CD14-positive monocyte (primary cell): ENCODE data around the gene TBPL1. TPM values are rescaled to one million over a fixed set of nuclear protein-coding genes. Genes with fewer than 3 reads are reported as not detected.

Experiments
- DNase-seq, 3 donors: peaks; one replicate each; pipeline ENCODE4 v3.0.0-alpha.2; 2011 to 2022
- H2AFZ ChIP-seq: 2 replicates; pipeline ENCODE4 v1.6.0; 2012; ENCODE audit warnings: mild to moderate bottlenecking, low read depth, low read length, inconsistent platforms; ENCODE audit not compliant: insufficient read depth, poor library complexity, severe bottlenecking
- H3K27ac ChIP-seq, 2 donors: 1 replicate in 1 of 2; 2 replicates in 1 of 2; pipeline ENCODE4 v1.5.1; 2012 to 2013; ENCODE audit warnings: low read length in 2 of 2, control low read depth in 1 of 2, inconsistent platforms in 1 of 2, low read depth in 1 of 2, mild to moderate bottlenecking in 1 of 2
- H3K27me3 ChIP-seq, 2 donors: one replicate each; pipeline versions ENCODE4 v1.6.0 to v1.6.1; 2011 to 2013; ENCODE audit warnings: low read length in 2 of 2; ENCODE audit not compliant: control insufficient read depth in 2 of 2, insufficient read depth in 2 of 2
- H3K36me3 ChIP-seq, 2 donors: replicated peaks in 1 of 2; 1 replicate in 1 of 2; 2 replicates in 1 of 2; pipeline versions ENCODE4 v1.5.1 to v1.6.1; 2012 to 2013; ENCODE audit warnings: low read length in 2 of 2, control low read depth in 1 of 2, inconsistent platforms in 1 of 2, mild to moderate bottlenecking in 1 of 2; ENCODE audit not compliant: insufficient read depth in 2 of 2, control insufficient read depth in 1 of 2
- H3K4me1 ChIP-seq, 2 donors: 1 replicate in 1 of 2; 2 replicates in 1 of 2; pipeline versions ENCODE4 v1.5.1 to v1.6.1; 2012 to 2013; ENCODE audit warnings: low read length in 2 of 2, control low read depth in 1 of 2, inconsistent platforms in 1 of 2, mild to moderate bottlenecking in 1 of 2, moderate library complexity in 1 of 2; ENCODE audit not compliant: insufficient read depth in 2 of 2, control insufficient read depth in 1 of 2
- H3K4me2 ChIP-seq: replicated peaks from 2 replicates; pipeline ENCODE3; 2012; ENCODE audit warnings: low read length, moderate library complexity, mild to moderate bottlenecking; ENCODE audit not compliant: poor library complexity, severe bottlenecking; ENCODE audit errors: extremely low read depth
- H3K4me3 ChIP-seq, 3 experiments: fragments of 200-600 bp in 1 of 3; sonication (generic) in 1 of 3; replicated peaks in 1 of 3; 1 replicate in 2 of 3; 2 replicates in 1 of 3; pipeline ENCODE4 v1.5.1; 2011 to 2013; ENCODE audit warnings: low read length in 3 of 3, mild to moderate bottlenecking in 3 of 3, control low read depth in 2 of 3, low read depth in 2 of 3, inconsistent platforms in 1 of 3, moderate library complexity in 1 of 3
- H3K79me2 ChIP-seq: 2 replicates; pipeline ENCODE4 v1.6.0; 2012; ENCODE audit warnings: mild to moderate bottlenecking, control low read depth, inconsistent platforms, low read length, moderate library complexity; ENCODE audit not compliant: insufficient read depth
- H3K9ac ChIP-seq: 2 replicates; pipeline ENCODE4 v1.6.0; 2017; ENCODE audit warnings: low read length, mild to moderate bottlenecking; ENCODE audit not compliant: insufficient read depth, poor library complexity, severe bottlenecking
- H3K9me3 ChIP-seq, 2 donors: replicated peaks in 1 of 2; 1 replicate in 1 of 2; 2 replicates in 1 of 2; pipeline versions ENCODE4 v1.5.1 to v1.6.1; 2012 to 2013; ENCODE audit warnings: low read length in 2 of 2, control low read depth in 1 of 2; ENCODE audit not compliant: control insufficient read depth in 1 of 2, insufficient read depth in 1 of 2
- H4K20me1 ChIP-seq: 2 replicates; pipeline ENCODE4 v1.6.0; 2012; ENCODE audit warnings: mild to moderate bottlenecking, low read length, control low read depth, moderate library complexity; ENCODE audit not compliant: insufficient read depth
- H3K27ac Mint-ChIP-seq, 7 donors: one replicate each; pipeline ENCODE4 v1.8.0; 2020; ENCODE audit warnings: mild to moderate bottlenecking in 7 of 7, mixed read lengths in 7 of 7, moderate library complexity in 6 of 7, inconsistent platforms in 2 of 7
- H3K27me3 Mint-ChIP-seq, 3 donors: one replicate each; pipeline ENCODE4 v1.8.0; 2021 to 2022; ENCODE audit warnings: low read depth in 3 of 3, mild to moderate bottlenecking in 3 of 3, mixed read lengths in 3 of 3, moderate library complexity in 3 of 3, inconsistent platforms in 1 of 3
- H3K36me3 Mint-ChIP-seq, 2 donors: one replicate each; pipeline ENCODE4 v1.8.0; 2020; ENCODE audit warnings: mixed read lengths in 2 of 2, inconsistent platforms in 1 of 2, mild to moderate bottlenecking in 1 of 2
- H3K4me1 Mint-ChIP-seq: one replicate; pipeline ENCODE4 v1.8.0; 2020; ENCODE audit warnings: mild to moderate bottlenecking, mixed read lengths
- H3K4me3 Mint-ChIP-seq, 2 donors: one replicate each; pipeline ENCODE4 v1.8.0; 2020; ENCODE audit warnings: mild to moderate bottlenecking in 2 of 2, mixed read lengths in 2 of 2, moderate library complexity in 1 of 2
- H3K9me3 Mint-ChIP-seq, 7 donors: one replicate each; pipeline ENCODE4 v1.8.0; 2020 to 2022; ENCODE audit warnings: mixed read lengths in 7 of 7, mild to moderate bottlenecking in 6 of 7, moderate library complexity in 6 of 7, inconsistent platforms in 2 of 7
- CTCF ChIP-seq: fragments of 200-600 bp; IDR thresholded peaks from one replicate; pipeline ENCODE4 v1.8.0; 2022; ENCODE audit warnings: antibody characterized with exemption, mild to moderate bottlenecking
- WGBS: methylation state at CpG from one replicate; pipeline ENCODE4 v1.1.5; 2013; ENCODE audit warnings: missing lambda C conversion rate; ENCODE audit not compliant: insufficient coverage; 5-methylcytosine and 5-hydroxymethylcytosine counted together
- intact Hi-C, 2 donors: fragments of 100-400 bp; cut with micrococcal nuclease; formaldehyde crosslinking; loops; one replicate each; pipeline versions ENCODE4 v1.15.0 to v1.15.1; 2023
- polyA plus RNA-seq, 3 donors: library from polyadenylated mRNA; depleted of rRNA in 1 of 3; unstranded in 2 of 3; stranded (reverse) in 1 of 3; fragments of 300-500 nt in 2 of 3; fragments of >200 nt in 1 of 3; fragmentation: Illumina TruSeq in 2 of 3; gene quantifications; 1 replicate in 2 of 3; 2 replicates in 1 of 3; pipeline ENCODE4 v1.2.3, GENCODE V29; 2012 to 2021

Gene TBPL1
- polyA plus RNA-seq, 3 donors = 22.0 to 35.6 (median 35.5) TPM

DNA sequence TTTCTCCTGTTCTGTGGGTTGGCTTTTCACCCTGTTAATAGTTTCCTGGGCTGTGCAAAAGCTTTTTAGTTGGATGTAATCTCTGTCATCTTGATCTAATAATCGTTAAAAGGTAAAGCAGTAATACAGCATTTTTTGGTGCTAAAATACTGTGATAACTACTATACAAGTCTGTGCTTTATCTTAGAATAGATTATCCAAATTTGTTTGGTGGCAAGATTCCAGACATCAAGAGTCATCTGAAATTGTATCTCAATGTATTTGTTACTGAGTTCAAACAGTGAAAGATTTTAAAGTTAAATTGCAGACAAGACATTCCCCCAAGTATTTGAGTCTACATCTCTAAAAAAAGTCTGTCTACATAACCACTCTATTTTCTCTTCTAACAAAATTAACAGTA lies 18.8 kb downstream of the TBPL1 start:
- H3K4me1 Mint-ChIP-seq = peaks cover 11% of the 10 kb centered on the region
- no peak overlapping the region for H2AFZ ChIP-seq
- H3K27ac ChIP-seq = no peak overlapping the region
- H3K36me3 ChIP-seq = peaks cover 0 to 4% of the 10 kb centered on the region in 2 donors
- intact Hi-C loops = loop anchor here (2.0 to 10.0 kb wide), 2 partner anchors 93 to 125 kb away; no protein-coding TSS in a partner anchor
- TF ChIP-seq CTCF = no peak
- no peaks in the 10 kb centered on the region for H3K9me3 Mint-ChIP-seq
- peaks cover 85% of the 10 kb centered on the region for H4K20me1 ChIP-seq
- peaks cover 64% of the 10 kb centered on the region for H3K79me2 ChIP-seq
- no peak overlapping the region for H3K4me3 Mint-ChIP-seq
- no peak overlapping the region for H3K9ac ChIP-seq
- no peak overlapping the region for H3K4me2 ChIP-seq
- no peak overlapping the region for H3K4me3 ChIP-seq
- H3K36me3 Mint-ChIP-seq = peaks cover 3 to 7% of the 10 kb centered on the region in 2 donors
- no CpG with 5 or more reads among the region's 1 CpG for WGBS
- H3K27me3 ChIP-seq = no peaks in the 10 kb centered on the region
- H3K4me1 ChIP-seq = no peaks in the 10 kb centered on the region
- DNase-seq = no peak
- no peak overlapping the region for H3K27ac Mint-ChIP-seq
- peaks cover 0 to 2% (median 0%) of the 10 kb centered on the region in 3 donors for H3K27me3 Mint-ChIP-seq
- no peaks in the 10 kb centered on the region for H3K9me3 ChIP-seq

DNA sequence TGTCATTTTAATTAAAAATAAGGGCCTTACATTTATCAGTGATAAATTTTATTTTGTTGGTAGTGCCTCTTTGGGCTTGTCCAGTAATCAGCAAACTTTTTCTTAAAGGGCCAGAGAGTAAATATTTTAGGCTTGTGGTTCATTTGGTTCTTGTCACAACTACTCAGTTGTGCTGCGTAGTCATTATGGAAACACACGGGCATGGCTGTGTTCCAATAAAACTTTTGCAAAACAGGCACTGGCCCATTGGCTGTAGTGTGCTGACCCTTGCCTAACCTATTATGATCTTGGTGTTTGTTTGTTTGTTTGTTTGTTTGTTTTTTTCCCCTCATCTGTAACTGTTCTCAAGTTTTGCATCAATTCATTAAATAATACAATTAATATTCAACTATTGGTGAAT lies 19.4 kb downstream of the TBPL1 start:
- no peak overlapping the region for H3K4me3 Mint-ChIP-seq

More for the DNA sequence above, 19.4 kb downstream of the TBPL1 start:
- Histone ChIP-seq H4K20me1 (peaks cover 86% of the 10 kb centered on the region), H3K27me3 (no peaks in the 10 kb centered on the region), H3K79me2 (peaks cover 65% of the 10 kb centered on the region), H3K4me2 (no peak overlapping the region), H3K9ac (no peak overlapping the region), H3K36me3 (peaks cover 0 to 4% of the 10 kb centered on the region in 2 donors), H3K9me3 (no peaks in the 10 kb centered on the region), H3K27ac (no peak overlapping the region), H3K4me3 (no peak overlapping the region), H2AFZ (no peak overlapping the region), H3K4me1 (no peaks in the 10 kb centered on the region)
- intact Hi-C loops = loop anchor here (2.0 to 10.0 kb wide), 2 partner anchors 92 to 124 kb away; no protein-coding TSS in a partner anchor
- peaks cover 3 to 7% of the 10 kb centered on the region in 2 donors for H3K36me3 Mint-ChIP-seq
- DNase-seq = no peak
- no CpG with 5 or more reads among the region's 2 CpGs for WGBS
- no peak for TF ChIP-seq CTCF
- H3K27ac Mint-ChIP-seq = peak overlapping the region in 1 of 7 donors; percentile 9
- peaks cover 0 to 2% (median 0%) of the 10 kb centered on the region in 3 donors for H3K27me3 Mint-ChIP-seq
- peaks cover 9% of the 10 kb centered on the region for H3K4me1 Mint-ChIP-seq
- H3K9me3 Mint-ChIP-seq = no peaks in the 10 kb centered on the region
